ENCODE results near the gene ELOVL2. TPM values are rescaled to one million over a fixed set of nuclear protein-coding genes. Genes with fewer than 3 reads are reported as not detected.

Gene ELOVL2
- total RNA-seq, 1 donor from 2014 or later: not detected

DNA sequence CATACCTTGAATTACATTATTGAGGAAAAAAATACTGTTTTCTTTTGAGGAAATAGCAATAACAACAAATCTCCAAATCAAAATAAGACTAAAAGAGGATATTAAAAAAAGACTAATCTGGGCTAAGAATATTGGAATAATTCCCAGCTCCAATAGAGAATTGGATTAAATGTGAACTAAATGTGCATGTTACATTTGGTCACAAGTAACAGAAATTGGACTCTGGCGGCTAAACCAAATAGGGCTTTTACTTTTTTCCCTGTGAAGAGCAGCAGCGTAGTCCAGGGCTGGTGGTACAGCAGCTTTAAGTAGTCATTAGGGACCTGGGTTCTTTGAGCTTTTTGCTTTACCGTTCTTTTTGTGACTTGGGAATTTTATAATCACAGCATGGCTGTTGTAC is 71.9 kb downstream of the ELOVL2 start:
- peaks cover 3% of the 10 kb centered on the region for H3K9me3 Mint-ChIP-seq
- no peak overlapping the region for H3K27ac Mint-ChIP-seq
- H3K27me3 Mint-ChIP-seq: peaks cover 5% of the 10 kb centered on the region
- intact Hi-C loops (cut with micrococcal nuclease): no loop called here
- DNase-seq: no peak
- H3K36me3 Mint-ChIP-seq (ENCODE audit: low read depth): no peaks in the 10 kb centered on the region
- no peak overlapping the region for H3K4me3 Mint-ChIP-seq
- no peaks in the 10 kb centered on the region for H3K4me1 Mint-ChIP-seq

GRCh38 chr6:10970731-10971130 is 73.4 kb downstream of the ELOVL2 start:
- intact Hi-C loops (cut with micrococcal nuclease): no loop called here
- Mint-ChIP-seq H3K27me3 (peaks cover 7% of the 10 kb centered on the region), H3K9me3 (peaks cover 3% of the 10 kb centered on the region), H3K27ac (no peak overlapping the region), H3K4me3 (no peak overlapping the region), H3K4me1 (no peaks in the 10 kb centered on the region), H3K36me3 (ENCODE audit: low read depth) (no peaks in the 10 kb centered on the region)
- no peak for DNase-seq

DNA sequence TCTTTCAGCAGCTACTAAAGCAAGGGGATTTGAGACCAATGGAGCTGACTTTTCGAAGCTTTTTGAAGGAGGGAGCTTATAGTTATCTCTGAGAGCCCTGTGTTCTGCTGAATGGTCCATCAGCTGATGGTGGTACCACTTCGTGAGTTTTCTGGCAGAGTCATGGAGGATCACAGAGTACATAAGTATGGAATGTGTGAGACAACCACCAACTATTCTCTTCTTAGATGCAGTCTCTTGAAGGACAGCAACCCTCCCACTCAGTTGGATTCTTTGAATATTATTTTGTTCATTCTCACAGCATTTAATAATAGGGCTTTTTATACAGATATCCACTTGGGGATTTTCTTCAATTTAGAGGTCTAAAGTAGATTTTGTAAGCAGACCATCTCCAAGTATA is 75.3 kb downstream of the ELOVL2 start:
- intact Hi-C loops (cut with micrococcal nuclease): no loop called here
- DNase-seq: peak; percentile 27
- Mint-ChIP-seq H3K9me3 (peaks cover 3% of the 10 kb centered on the region), H3K4me3 (no peak overlapping the region), H3K27ac (no peak overlapping the region), H3K36me3 (ENCODE audit: low read depth) (no peaks in the 10 kb centered on the region), H3K27me3 (peaks cover 10% of the 10 kb centered on the region), H3K4me1 (no peaks in the 10 kb centered on the region)

DNA sequence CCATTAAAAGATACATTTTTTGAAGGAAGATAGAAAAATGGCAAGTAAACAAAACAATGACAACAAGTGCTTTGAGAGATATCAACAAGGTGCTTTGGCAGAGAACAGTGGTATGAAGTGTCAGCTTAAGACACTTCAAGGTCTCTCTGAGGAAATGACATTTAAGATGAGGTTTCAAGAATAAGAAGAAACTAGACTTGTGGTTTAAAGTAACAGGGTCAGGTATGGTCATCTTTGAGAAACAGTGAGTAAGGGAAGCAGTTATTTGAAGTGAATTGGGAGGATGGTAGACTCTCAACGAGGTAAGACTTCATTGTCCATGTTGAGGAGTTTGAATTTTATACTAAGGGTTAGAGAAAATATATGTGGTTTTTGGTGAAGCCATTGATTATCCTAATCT is 79.4 kb downstream of the ELOVL2 start:
- no peak for DNase-seq

GRCh38 chr6:10963113-10963512 is 81.0 kb downstream of the ELOVL2 start:
- H3K9me3 Mint-ChIP-seq: peaks cover 3% of the 10 kb centered on the region
- no peaks in the 10 kb centered on the region for H3K4me1 Mint-ChIP-seq
- H3K27me3 Mint-ChIP-seq: peaks cover 18% of the 10 kb centered on the region
- H3K27ac Mint-ChIP-seq: no peak overlapping the region
- no peak for DNase-seq
- no peak overlapping the region for H3K4me3 Mint-ChIP-seq
- intact Hi-C loops (cut with micrococcal nuclease): no loop called here
- H3K36me3 Mint-ChIP-seq (ENCODE audit: low read depth): no peaks in the 10 kb centered on the region

More for the DNA sequence above, 79.4 kb downstream of the ELOVL2 start:
- intact Hi-C loops (cut with micrococcal nuclease): no loop called here
- Mint-ChIP-seq H3K9me3 (peaks cover 3% of the 10 kb centered on the region), H3K27ac (no peak overlapping the region), H3K36me3 (ENCODE audit: low read depth) (no peaks in the 10 kb centered on the region), H3K27me3 (peaks cover 18% of the 10 kb centered on the region), H3K4me1 (no peaks in the 10 kb centered on the region), H3K4me3 (no peak overlapping the region)

DNA sequence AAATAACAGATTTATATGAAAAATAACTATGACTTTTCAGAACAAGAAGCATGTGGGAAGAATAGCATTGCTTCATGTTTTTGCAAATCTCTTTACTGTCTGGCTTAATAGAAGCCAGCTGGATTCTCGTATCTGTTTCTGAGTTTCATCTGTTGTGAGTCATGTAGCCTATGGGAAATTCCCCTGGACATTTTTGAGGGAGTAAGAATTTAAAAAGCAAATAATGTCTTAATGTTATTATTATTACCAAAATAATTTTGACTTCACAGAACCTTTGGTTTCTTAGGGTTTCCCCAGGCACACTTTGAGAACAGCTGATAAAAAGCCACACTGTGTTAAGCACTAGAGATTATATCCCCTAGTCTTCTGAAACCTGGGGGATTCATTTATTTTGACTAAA is 81.4 kb downstream of the ELOVL2 start:
- Mint-ChIP-seq H3K27ac (no peak overlapping the region), H3K36me3 (ENCODE audit: low read depth) (no peaks in the 10 kb centered on the region), H3K4me1 (no peaks in the 10 kb centered on the region), H3K27me3 (peaks cover 15% of the 10 kb centered on the region), H3K4me3 (no peak overlapping the region), H3K9me3 (no peaks in the 10 kb centered on the region)
- intact Hi-C loops (cut with micrococcal nuclease): no loop called here
- DNase-seq: no peak

GRCh38 chr6:10961837-10962236 is 82.3 kb downstream of the ELOVL2 start:
- H3K36me3 Mint-ChIP-seq (ENCODE audit: low read depth): no peaks in the 10 kb centered on the region
- intact Hi-C loops (cut with micrococcal nuclease): no loop called here
- H3K4me3 Mint-ChIP-seq: no peak overlapping the region
- no peaks in the 10 kb centered on the region for H3K4me1 Mint-ChIP-seq
- peaks cover 15% of the 10 kb centered on the region for H3K27me3 Mint-ChIP-seq
- H3K27ac Mint-ChIP-seq: no peak overlapping the region
- no peaks in the 10 kb centered on the region for H3K9me3 Mint-ChIP-seq
- no peak for DNase-seq

- Mint-ChIP-seq H3K9me3 (no peaks in the 10 kb centered on the region), H3K4me3 (no peak overlapping the region), H3K27ac (no peak overlapping the region), H3K36me3 (ENCODE audit: low read depth) (no peaks in the 10 kb centered on the region), H3K27me3 (peaks cover 13% of the 10 kb centered on the region), H3K4me1 (no peaks in the 10 kb centered on the region)
- DNase-seq: no peak
- intact Hi-C loops (cut with micrococcal nuclease): no loop called here
These were observed 83.9 kb downstream of the ELOVL2 start for GRCh38 chr6:10960171-10960570.

- no peak overlapping the region for H3K27ac Mint-ChIP-seq
- H3K36me3 Mint-ChIP-seq (ENCODE audit: low read depth): no peaks in the 10 kb centered on the region
- H3K4me3 Mint-ChIP-seq: no peak overlapping the region
- no peaks in the 10 kb centered on the region for H3K9me3 Mint-ChIP-seq
- intact Hi-C loops (cut with micrococcal nuclease): loop anchor here (10.0 kb wide), 1 partner anchor 187 kb away; no protein-coding TSS in a partner anchor
- no peak for DNase-seq
- H3K27me3 Mint-ChIP-seq: peaks cover 10% of the 10 kb centered on the region
- no peaks in the 10 kb centered on the region for H3K4me1 Mint-ChIP-seq
These were observed 86.7 kb downstream of the ELOVL2 start for GRCh38 chr6:10957414-10957886.

DNA sequence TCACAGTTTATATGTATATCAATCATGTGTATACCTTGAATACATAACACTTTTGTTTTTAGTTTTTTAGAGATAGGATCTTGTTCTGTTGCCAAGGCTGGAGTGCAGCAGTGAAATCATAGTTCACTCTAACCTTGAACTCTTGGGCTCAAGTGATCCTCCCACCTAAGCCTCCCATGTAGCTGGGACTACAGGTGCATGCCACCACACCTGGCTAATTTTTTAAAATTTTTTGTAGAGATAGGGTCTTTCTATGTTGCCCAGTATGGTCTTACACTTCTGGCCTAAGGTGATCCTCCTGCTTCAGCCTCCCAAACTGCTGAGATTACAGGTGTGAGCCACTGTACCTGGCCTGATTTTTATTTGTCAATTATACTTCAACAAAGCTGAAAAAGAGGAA is 87.3 kb downstream of the ELOVL2 start:
- no peaks in the 10 kb centered on the region for H3K4me1 Mint-ChIP-seq
- H3K27ac Mint-ChIP-seq: no peak overlapping the region
- no peak for DNase-seq
- H3K27me3 Mint-ChIP-seq: peaks cover 8% of the 10 kb centered on the region
- H3K9me3 Mint-ChIP-seq: no peaks in the 10 kb centered on the region
- H3K4me3 Mint-ChIP-seq: no peak overlapping the region
- intact Hi-C loops (cut with micrococcal nuclease): loop anchor here (10.0 kb wide), 1 partner anchor 188 kb away; no protein-coding TSS in a partner anchor
- H3K36me3 Mint-ChIP-seq (ENCODE audit: low read depth): no peaks in the 10 kb centered on the region

GRCh38 chr6:10954590-10955010 is 89.5 kb downstream of the ELOVL2 start:
- DNase-seq: peak; percentile 90
- Mint-ChIP-seq H3K27me3 (peaks cover 11% of the 10 kb centered on the region), H3K4me1 (no peaks in the 10 kb centered on the region), H3K9me3 (no peaks in the 10 kb centered on the region), H3K36me3 (ENCODE audit: low read depth) (no peaks in the 10 kb centered on the region), H3K4me3 (no peak overlapping the region), H3K27ac (no peak overlapping the region)
- intact Hi-C loops (cut with micrococcal nuclease): loop anchor here (2.0 to 10.0 kb wide), 2 partner anchors 114 to 190 kb away; no protein-coding TSS in a partner anchor

GRCh38 chr6:10951675-10952282 is 92.3 kb downstream of the ELOVL2 start:
- H3K27me3 Mint-ChIP-seq: peaks cover 19% of the 10 kb centered on the region

DNA sequence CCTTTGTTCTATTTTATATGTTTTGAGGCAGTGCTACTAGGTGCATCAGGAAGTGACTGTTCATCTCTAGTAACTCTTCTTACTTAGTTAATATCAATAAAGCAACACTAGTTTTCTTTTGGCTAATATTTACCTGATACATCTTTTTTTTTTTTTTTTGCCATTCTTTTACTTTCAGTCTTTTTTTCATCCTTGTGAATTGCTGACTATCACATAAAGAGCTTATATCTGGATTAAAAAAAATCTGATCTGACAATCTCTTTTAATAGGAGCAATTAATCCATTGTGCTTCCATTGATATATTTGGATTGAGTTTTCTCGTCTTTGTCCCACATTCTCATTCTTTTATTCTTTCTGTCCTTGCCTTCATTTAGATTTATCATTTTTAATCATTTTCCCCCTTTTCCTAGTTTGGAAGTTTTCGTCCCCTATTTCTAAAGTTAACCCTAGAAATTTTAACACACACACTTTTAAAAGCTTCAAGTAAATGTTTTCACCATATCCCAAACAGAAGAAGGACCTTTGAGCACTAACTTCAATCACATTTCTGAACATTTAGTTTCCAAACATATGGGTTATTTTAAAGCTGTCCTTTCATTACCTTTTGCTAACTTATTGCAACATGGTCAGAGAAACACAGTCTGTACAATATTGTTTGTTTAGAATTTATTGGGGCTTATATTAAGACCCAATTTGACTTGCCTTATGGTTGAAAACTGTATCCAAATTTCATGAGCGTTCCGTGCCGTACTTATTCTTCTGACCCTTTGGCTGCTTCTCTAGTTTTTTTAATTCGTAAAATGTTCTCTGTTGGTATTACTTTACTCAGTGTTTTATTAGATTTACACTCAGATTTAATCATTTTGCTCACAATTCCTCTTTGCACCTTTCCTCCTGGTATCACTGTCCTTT is 94.3 kb downstream of the ELOVL2 start:
- intact Hi-C loops (cut with micrococcal nuclease): loop anchor here (10.0 kb wide), 1 partner anchor 195 kb away; no protein-coding TSS in a partner anchor
- Mint-ChIP-seq H3K9me3 (no peaks in the 10 kb centered on the region), H3K36me3 (ENCODE audit: low read depth) (no peaks in the 10 kb centered on the region)

More at GRCh38 chr6:10951675-10952282, 92.3 kb downstream of the ELOVL2 start:
- no peak overlapping the region for H3K27ac Mint-ChIP-seq
- DNase-seq: no peak
- H3K4me1 Mint-ChIP-seq: no peaks in the 10 kb centered on the region
- intact Hi-C loops (cut with micrococcal nuclease): loop anchor here (1.0 to 10.0 kb wide), 2 partner anchors 193 to 624 kb away; no protein-coding TSS in a partner anchor
- H3K4me3 Mint-ChIP-seq: no peak overlapping the region
- no peaks in the 10 kb centered on the region for H3K9me3 Mint-ChIP-seq
- H3K36me3 Mint-ChIP-seq (ENCODE audit: low read depth): no peaks in the 10 kb centered on the region

DNA sequence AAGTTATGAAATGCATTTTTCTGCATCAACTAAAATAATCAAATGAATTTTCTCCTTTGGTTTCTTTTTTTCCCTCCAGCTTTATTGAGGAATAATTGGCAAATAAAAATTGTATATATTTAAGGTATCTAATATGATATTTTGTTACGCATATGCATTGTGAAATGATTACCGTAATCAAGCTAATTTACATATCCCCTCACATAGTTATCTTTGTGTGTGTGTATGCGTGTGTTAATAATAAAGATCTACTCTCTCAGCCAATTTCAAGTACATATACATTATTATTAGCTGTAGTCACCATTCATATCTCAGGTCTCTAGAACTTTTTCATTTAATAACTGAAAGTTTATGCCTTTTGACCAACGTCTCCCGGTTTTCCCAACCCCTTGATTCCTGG is 96.1 kb downstream of the ELOVL2 start:
- H3K4me3 Mint-ChIP-seq: no peak overlapping the region

More for the DNA sequence above, 94.3 kb downstream of the ELOVL2 start:
- Mint-ChIP-seq H3K4me3 (no peak overlapping the region), H3K4me1 (no peaks in the 10 kb centered on the region), H3K27me3 (peaks cover 20% of the 10 kb centered on the region), H3K27ac (no peak overlapping the region)
- DNase-seq: no peak

More for the DNA sequence above, 96.1 kb downstream of the ELOVL2 start:
- Mint-ChIP-seq H3K27ac (no peak overlapping the region), H3K36me3 (ENCODE audit: low read depth) (no peaks in the 10 kb centered on the region), H3K4me1 (no peaks in the 10 kb centered on the region), H3K27me3 (peaks cover 22% of the 10 kb centered on the region), H3K9me3 (no peaks in the 10 kb centered on the region)
- intact Hi-C loops (cut with micrococcal nuclease): no loop called here
- no peak for DNase-seq

Measured in activated CD4-positive, alpha-beta T cell treated with anti-CD3 and anti-CD28 coated beads, Interleukin-2, amount 10 ng/mL, durations not matched to agents 24 days and 14 days (primary cell).